Tibial nerve (tissue), 4 donors: ENCODE results near the gene CDKN2B-AS1. TPM values are rescaled to one million over a fixed set of nuclear protein-coding genes. Genes with fewer than 3 reads are reported as not detected.

Experiments used
- DNase-seq, 2 donors: peaks; one replicate each; pipeline ENCODE4 v3.0.0-alpha.2; 2019; ENCODE audit warnings: low spot score in 2 of 2
- H3K27ac ChIP-seq, 4 donors: fragments of 200-600 bp; sonication (generic) in 3 of 4; one replicate each; pipeline ENCODE4 v1.5.1; 2017 to 2019; ENCODE audit warnings: mild to moderate bottlenecking in 1 of 4
- H3K27me3 ChIP-seq, 2 donors: fragments of 200-600 bp; sonication (generic) in 1 of 2; one replicate each; pipeline versions ENCODE4 v1.5.1 to v1.6.0; 2017 to 2019
- H3K36me3 ChIP-seq, 3 donors: fragments of 200-600 bp; sonication (generic); one replicate each; pipeline ENCODE4 v1.5.1; 2018 to 2019
- H3K4me1 ChIP-seq, 4 donors: fragments of 200-600 bp; sonication (generic) in 3 of 4; one replicate each; pipeline ENCODE4 v1.5.1; 2017 to 2019
- H3K4me3 ChIP-seq, 4 donors: fragments of 200-600 bp; sonication (generic) in 3 of 4; one replicate each; pipeline ENCODE4 v1.5.1; 2017 to 2019; ENCODE audit warnings: mild to moderate bottlenecking in 1 of 4, moderate library complexity in 1 of 4
- H3K9me3 ChIP-seq, 4 donors: fragments of 200-600 bp; sonication (generic) in 3 of 4; one replicate each; pipeline ENCODE4 v1.5.1; 2017 to 2019
- CTCF ChIP-seq, 5 experiments: fragments of 200-600 bp in 3 of 5; fragments of 450-650 bp in 2 of 5; sonication (generic) in 3 of 5; IDR thresholded peaks; one replicate each; pipeline ENCODE4 v1.5.1; 2016 to 2019; ENCODE audit warnings: antibody characterized with exemption in 5 of 5, mild to moderate bottlenecking in 3 of 5, moderate library complexity in 2 of 5
- EP300 ChIP-seq, 2 donors: sonication (generic); formaldehyde crosslinking; IDR thresholded peaks; one replicate each; pipeline ENCODE4 v1.6.1; 2017; ENCODE audit warnings: antibody characterized with exemption in 2 of 2, mild to moderate bottlenecking in 1 of 2
- POLR2A ChIP-seq, 2 donors: fragments of 450-650 bp; IDR thresholded peaks; one replicate each; pipeline ENCODE4 v1.6.1; 2017; ENCODE audit warnings: antibody characterized with exemption in 2 of 2, mild to moderate bottlenecking in 2 of 2, moderate library complexity in 2 of 2
- WGBS, 2 donors: methylation state at CpG; one replicate each; pipeline ENCODE4 v1.1.5; 2018; 5-methylcytosine and 5-hydroxymethylcytosine counted together
- total RNA-seq, 4 donors: library from RNA; depleted of rRNA; stranded (reverse); fragments of >200 nt; gene quantifications; one replicate each; pipeline ENCODE4 v1.1.0, GENCODE V29; 2016

CDKN2B-AS1 gene
- total RNA-seq, 4 donors from 2014 or later: 0.59 to 1.5 (median 0.90) TPM; not detected in 1

- H3K4me3 ChIP-seq: no peak overlapping the region
- no peak overlapping the region for H3K27ac ChIP-seq
- TF ChIP-seq CTCF (IDR thresholded peaks at IDR 0.05) (no peak), EP300 (IDR thresholded peaks at IDR 0.05) (no peak), POLR2A (IDR thresholded peaks at IDR 0.05) (no peak)
- 91 to 96% methylated on average over 1 of the region's 1 CpG for WGBS, 2 donors
- no peaks in the 10 kb centered on the region for H3K36me3 ChIP-seq
- no peaks in the 10 kb centered on the region for H3K9me3 ChIP-seq
- DNase-seq: peak in 1 of 2 donors; percentile 53
- H3K4me1 ChIP-seq: peaks cover 0 to 19% (median 7%) of the 10 kb centered on the region in 4 donors
- no peaks in the 10 kb centered on the region for H3K27me3 ChIP-seq
These were observed 54.8 kb downstream of the CDKN2B-AS1 start for GRCh38 chr9:22049411-22049810.

- Histone ChIP-seq H3K27me3 (no peaks in the 10 kb centered on the region), H3K27ac (no peak overlapping the region), H3K4me3 (no peak overlapping the region), H3K36me3 (no peaks in the 10 kb centered on the region), H3K4me1 (peaks cover 0 to 19% (median 7%) of the 10 kb centered on the region in 4 donors), H3K9me3 (no peaks in the 10 kb centered on the region)
- no peak for DNase-seq
- 72 to 74% methylated on average over 4 of the region's 4 CpGs for whole genome bisulfite sequencing, 2 donors
- TF ChIP-seq POLR2A (IDR thresholded peaks at IDR 0.05) (no peak), CTCF (IDR thresholded peaks at IDR 0.05) (no peak), EP300 (IDR thresholded peaks at IDR 0.05) (no peak)
These were observed 56.3 kb downstream of the CDKN2B-AS1 start for GRCh38 chr9:22050924-22051323.

GRCh38 chr9:22052376-22052945 is 57.9 kb downstream of the CDKN2B-AS1 start:
- H3K9me3 ChIP-seq: no peaks in the 10 kb centered on the region
- 20 to 22% methylated on average over 4 of the region's 4 CpGs for WGBS, 2 donors
- no peak overlapping the region for H3K27ac ChIP-seq
- no peaks in the 10 kb centered on the region for H3K27me3 ChIP-seq
- no peaks in the 10 kb centered on the region for H3K36me3 ChIP-seq
- peaks cover 0 to 19% (median 7%) of the 10 kb centered on the region in 4 donors for H3K4me1 ChIP-seq
- H3K4me3 ChIP-seq: no peak overlapping the region
- DNase-seq: no peak
- no peak for TF ChIP-seq EP300 (IDR thresholded peaks at IDR 0.05)

- Histone ChIP-seq H3K4me1 (peaks cover 0 to 19% (median 7%) of the 10 kb centered on the region in 4 donors), H3K36me3 (no peaks in the 10 kb centered on the region), H3K4me3 (no peak overlapping the region), H3K27ac (no peak overlapping the region), H3K9me3 (no peaks in the 10 kb centered on the region), H3K27me3 (no peaks in the 10 kb centered on the region)
- TF ChIP-seq CTCF (IDR thresholded peaks at IDR 0.05) (no peak), EP300 (IDR thresholded peaks at IDR 0.05) (no peak), POLR2A (IDR thresholded peaks at IDR 0.05) (no peak)
- no peak for DNase-seq
- WGBS, 2 donors: 57 to 58% methylated on average over 2 of the region's 2 CpGs
These were observed 58.6 kb downstream of the CDKN2B-AS1 start for GRCh38 chr9:22053178-22053577.

GRCh38 chr9:22054076-22054475 is 59.5 kb downstream of the CDKN2B-AS1 start:
- Histone ChIP-seq H3K4me3 (no peak overlapping the region), H3K4me1 (peaks cover 0 to 19% (median 7%) of the 10 kb centered on the region in 4 donors), H3K36me3 (no peaks in the 10 kb centered on the region), H3K27me3 (no peaks in the 10 kb centered on the region), H3K9me3 (no peaks in the 10 kb centered on the region), H3K27ac (no peak overlapping the region)
- no peak for DNase-seq
- 98 to 100% methylated on average over 3 of the region's 3 CpGs for WGBS, 2 donors
- TF ChIP-seq CTCF (IDR thresholded peaks at IDR 0.05) (no peak), POLR2A (IDR thresholded peaks at IDR 0.05) (no peak), EP300 (IDR thresholded peaks at IDR 0.05) (no peak)
